Natural killer cell (primary cell): ENCODE measurements around the gene FAM117A. TPM values are rescaled to one million over a fixed set of nuclear protein-coding genes. Genes with fewer than 3 reads are reported as not detected.
A peak's percentile ranks its signal among the peaks of the same experiment; 100 is the strongest.

Experiments
- ATAC-seq, 3 donors: fragments of 150-1000 bp in 2 of 3; fragments of 200-7000 bp in 1 of 3; cut with Tn5 transposase; 1 replicate in 1 of 3; 2 replicates in 2 of 3; pipeline ENCODE4 v1.10.0; 2021; ENCODE audit warnings: mild to moderate bottlenecking in 2 of 3, moderate library complexity in 2 of 3
- DNase-seq, 2 donors: peaks; one replicate each; pipeline versions ENCODE4 v3.0.0 to v3.0.0-alpha.2; 2013 to 2021; ENCODE audit warnings: mixed read lengths in 1 of 2
- H3K27ac ChIP-seq: one replicate; pipeline ENCODE4 v1.5.1; 2013; ENCODE audit warnings: mild to moderate bottlenecking, low read length
- H3K27me3 ChIP-seq: one replicate; pipeline ENCODE4 v1.6.1; 2013; ENCODE audit warnings: low read length; ENCODE audit not compliant: control insufficient read depth, insufficient read depth
- H3K36me3 ChIP-seq: one replicate; pipeline ENCODE4 v1.6.1; 2013; ENCODE audit warnings: low read length; ENCODE audit not compliant: control insufficient read depth, insufficient read depth
- H3K4me1 ChIP-seq: one replicate; pipeline ENCODE4 v1.6.1; 2013; ENCODE audit warnings: low read length; ENCODE audit not compliant: control insufficient read depth, insufficient read depth
- H3K4me3 ChIP-seq: one replicate; pipeline ENCODE4 v1.5.1; 2013; ENCODE audit warnings: low read length
- H3K9me3 ChIP-seq: one replicate; pipeline ENCODE4 v1.6.1; 2013; ENCODE audit warnings: low read length; ENCODE audit not compliant: control insufficient read depth, insufficient read depth
- H3K27ac Mint-ChIP-seq, 2 donors: one replicate each; pipeline ENCODE4 v1.8.0; 2022; ENCODE audit warnings: mild to moderate bottlenecking in 2 of 2, mixed read lengths in 2 of 2, moderate library complexity in 1 of 2
- H3K27me3 Mint-ChIP-seq, 2 donors: one replicate each; pipeline ENCODE4 v1.8.0; 2022; ENCODE audit warnings: low read depth in 2 of 2, mixed read lengths in 2 of 2
- H3K36me3 Mint-ChIP-seq: one replicate; pipeline ENCODE4 v1.8.0; 2022; ENCODE audit warnings: mixed read lengths
- H3K4me1 Mint-ChIP-seq, 2 donors: one replicate each; pipeline ENCODE4 v1.8.0; 2022; ENCODE audit warnings: mixed read lengths in 2 of 2
- H3K4me3 Mint-ChIP-seq: one replicate; pipeline ENCODE4 v1.8.0; 2022; ENCODE audit warnings: mild to moderate bottlenecking, moderate library complexity, mixed read lengths
- H3K9me3 Mint-ChIP-seq, 2 donors: one replicate each; pipeline ENCODE4 v1.8.0; 2022; ENCODE audit warnings: mixed read lengths in 2 of 2
- CTCF ChIP-seq: fragments of 200-600 bp; IDR thresholded peaks from one replicate; pipeline ENCODE4 v1.8.0; 2022; ENCODE audit warnings: antibody characterized with exemption
- WGBS: methylation state at CpG from one replicate; pipeline ENCODE4 v1.1.7; 2013; ENCODE audit warnings: missing lambda C conversion rate; ENCODE audit not compliant: insufficient coverage; 5-methylcytosine and 5-hydroxymethylcytosine counted together
- intact Hi-C: fragments of 100-400 bp; cut with micrococcal nuclease; formaldehyde crosslinking; loops from one replicate; pipeline ENCODE4 v1.14.2; 2022
- total RNA-seq, 4 donors: library from RNA; stranded (reverse); fragments of 120-200 nt in 1 of 4; gene quantifications; one replicate each; pipeline versions ENCODE4 v1.2.3 to v1.2.4, GENCODE V29; 2013 to 2022

Gene FAM117A
- total RNA-seq, 3 donors from 2014 or later (not counting 1 experiment from before 2014, with no cell fraction given) = 55.2 to 88.4 (median 79.2) TPM

DNA sequence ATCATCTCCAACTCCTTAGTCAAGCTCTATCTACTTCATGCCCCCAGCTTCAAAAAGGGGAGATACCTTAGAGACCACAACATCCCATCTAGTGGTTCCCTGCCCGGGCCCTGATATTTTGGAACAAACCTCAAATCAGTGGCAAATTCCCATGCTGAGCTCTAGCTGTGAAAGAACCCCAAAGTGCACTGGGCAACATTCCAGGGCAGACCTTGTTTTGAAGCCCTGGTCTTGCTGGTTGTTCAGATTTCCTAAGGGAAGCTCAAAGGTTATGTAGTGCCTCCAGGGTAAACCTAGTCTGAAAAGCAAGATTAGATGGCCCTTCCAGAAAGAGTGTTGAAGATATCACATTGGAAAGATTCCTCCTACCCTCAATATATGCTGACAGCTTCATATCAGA, 16.3 kb downstream of the FAM117A start:
- Histone ChIP-seq H3K27ac (peak overlapping the region; percentile 92), H3K27me3 (no peaks in the 10 kb centered on the region), H3K36me3 (peaks cover 4% of the 10 kb centered on the region), H3K9me3 (no peaks in the 10 kb centered on the region), H3K4me3 (no peak overlapping the region), H3K4me1 (peaks cover 78% of the 10 kb centered on the region)
- Mint-ChIP-seq H3K27ac (peak overlapping the region; percentile 93 to 97), H3K4me3 (peak overlapping the region; percentile 81), H3K36me3 (no peaks in the 10 kb centered on the region), H3K4me1 (peaks cover 69 to 74% of the 10 kb centered on the region in 2 donors), H3K9me3 (no peaks in the 10 kb centered on the region), H3K27me3 (no peaks in the 10 kb centered on the region)
- intact Hi-C loops = loop anchor here (1.0 to 2.0 kb wide), 2 partner anchors 8 to 41 kb away; partner anchors contain the start of gene KAT7
- 5% methylated on average over 1 of the region's 1 CpG for WGBS
- ATAC-seq = no peak
- no peak for DNase-seq
- no peak for TF ChIP-seq CTCF

- H3K36me3 Mint-ChIP-seq = no peaks in the 10 kb centered on the region
- no peaks in the 10 kb centered on the region for H3K27me3 Mint-ChIP-seq
- intact Hi-C loops = no loop called here
- Histone ChIP-seq H3K9me3 (no peaks in the 10 kb centered on the region), H3K36me3 (peaks cover 4% of the 10 kb centered on the region), H3K4me1 (peaks cover 76% of the 10 kb centered on the region), H3K4me3 (peak overlapping the region; percentile 22), H3K27me3 (no peaks in the 10 kb centered on the region), H3K27ac (peak overlapping the region; percentile 92)
- peaks cover 70 to 75% of the 10 kb centered on the region in 2 donors for H3K4me1 Mint-ChIP-seq
- H3K27ac Mint-ChIP-seq = peak overlapping the region; percentile 93 to 97
- 5% methylated on average over 3 of the region's 5 CpGs for WGBS
- DNase-seq = peak in 1 of 2 donors; percentile 82
- no peaks in the 10 kb centered on the region for H3K9me3 Mint-ChIP-seq
- TF ChIP-seq CTCF = no peak
- ATAC-seq = peak; percentile 65 to 80 (median 69)
- H3K4me3 Mint-ChIP-seq = peak overlapping the region; percentile 81
Measured at GRCh38 chr17:49746791-49747490, 17.0 kb downstream of the FAM117A start.

- Mint-ChIP-seq H3K4me3 (peak overlapping the region; percentile 81), H3K9me3 (no peaks in the 10 kb centered on the region), H3K27ac (peak overlapping the region; percentile 93 to 97), H3K36me3 (no peaks in the 10 kb centered on the region), H3K4me1 (peaks cover 84 to 88% of the 10 kb centered on the region in 2 donors), H3K27me3 (no peaks in the 10 kb centered on the region)
- Histone ChIP-seq H3K36me3 (peaks cover 4% of the 10 kb centered on the region), H3K4me3 (no peak overlapping the region), H3K9me3 (no peaks in the 10 kb centered on the region), H3K27ac (peak overlapping the region; percentile 92), H3K27me3 (no peaks in the 10 kb centered on the region), H3K4me1 (peaks cover 86% of the 10 kb centered on the region)
- ATAC-seq (no peak), DNase-seq (no peak)
- 60% methylated on average over 1 of the region's 1 CpG for WGBS
- no peak for TF ChIP-seq CTCF
- intact Hi-C loops = no loop called here
Measured at GRCh38 chr17:49745175-49746139, 18.5 kb downstream of the FAM117A start.
